PFSK-1 (cell line): Measurements from ENCODE around the gene ZSCAN9.

Source experiments
- FOXP2 ChIP-seq: optimal IDR thresholded peaks from 2 replicates; pipeline ENCODE3; 2011; ENCODE audit warnings: borderline replicate concordance, control low read depth, inconsistent platforms; ENCODE audit not compliant: insufficient read depth; ENCODE audit errors: extremely low read length, extremely low read depth
- POLR2AphosphoS5 ChIP-seq: IDR thresholded peaks from 2 replicates; pipeline ENCODE4 v1.6.1; 2012; ENCODE audit warnings: low read depth, mild to moderate bottlenecking, control low read depth, low read length, moderate library complexity
- SIN3A ChIP-seq: IDR thresholded peaks from 2 replicates; pipeline ENCODE4 v1.6.1; 2012; ENCODE audit warnings: mild to moderate bottlenecking, low read length, moderate library complexity, borderline replicate concordance; ENCODE audit not compliant: insufficient read depth
- TAF1 ChIP-seq: IDR thresholded peaks from 2 replicates; pipeline ENCODE4 v1.6.1; 2012; ENCODE audit warnings: low read length, control low read depth, borderline replicate concordance; ENCODE audit not compliant: insufficient read depth

DNA sequence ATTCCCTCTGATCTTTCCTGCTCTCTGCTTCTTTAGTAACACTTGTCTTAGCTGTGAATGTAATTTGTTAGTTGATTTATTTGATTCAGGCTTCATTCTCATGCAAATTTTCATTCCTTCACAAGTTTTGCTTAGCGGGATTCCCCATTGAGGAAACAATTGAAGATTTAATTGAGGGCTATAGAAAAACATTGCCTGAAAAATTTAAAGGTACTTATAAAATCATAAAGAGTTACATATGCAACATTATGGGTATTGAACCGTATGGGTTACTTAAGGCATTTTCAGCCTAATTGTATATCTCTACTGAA, 11.9 kb upstream of the ZSCAN9 start:
- TF ChIP-seq FOXP2 (no peak), TAF1 (no peak), POLR2AphosphoS5 (no peak), SIN3A (no peak)
